ENCODE measurements around the gene SERPINB8.

Gene SERPINB8

DNA sequence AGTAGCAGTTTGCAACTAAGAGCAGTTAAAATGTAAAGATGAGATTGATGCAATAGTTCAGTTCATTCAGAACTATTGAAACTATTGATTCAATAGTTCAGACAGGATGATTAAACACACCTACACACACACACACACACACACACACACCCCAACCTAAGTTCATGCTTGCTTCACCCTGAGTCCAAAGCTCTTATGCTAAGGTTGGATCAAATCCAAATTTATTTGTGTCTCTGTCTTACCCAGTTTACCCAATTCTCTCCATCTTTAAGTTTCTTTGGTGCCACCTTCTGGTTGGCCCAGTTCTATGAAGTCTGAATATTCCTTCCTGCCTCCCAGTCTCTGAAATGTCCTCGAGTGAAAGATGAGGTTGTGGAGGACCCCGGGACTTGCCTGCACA, 5.1 kb downstream of the SERPINB8 start:
- no peak overlapping the region for H3K4me3 ChIP-seq (ENCODE audit: low read length)
- H3K27me3 ChIP-seq (ENCODE audit: insufficient read depth, low read length): no peaks in the 10 kb centered on the region
- peaks cover 12% of the 10 kb centered on the region for H3K4me1 ChIP-seq (ENCODE audit: insufficient read depth, low read length)
- no peaks in the 10 kb centered on the region for H3K9me3 ChIP-seq (ENCODE audit: low read length)
- H3K36me3 ChIP-seq (ENCODE audit: insufficient read depth, low read length): no peaks in the 10 kb centered on the region
- no peak overlapping the region for H2AFZ ChIP-seq (ENCODE audit: low read depth, low read length)

GRCh38 chr18:63975628-63976027, 5.7 kb downstream of the SERPINB8 start:
- no peaks in the 10 kb centered on the region for H3K9me3 ChIP-seq (ENCODE audit: low read length)
- no peak overlapping the region for H2AFZ ChIP-seq (ENCODE audit: low read depth, low read length)
- H3K4me3 ChIP-seq (ENCODE audit: low read length): no peak overlapping the region
- H3K4me1 ChIP-seq (ENCODE audit: insufficient read depth, low read length): peaks cover 12% of the 10 kb centered on the region
- no peaks in the 10 kb centered on the region for H3K36me3 ChIP-seq (ENCODE audit: insufficient read depth, low read length)
- no peaks in the 10 kb centered on the region for H3K27me3 ChIP-seq (ENCODE audit: insufficient read depth, low read length)

- no peak overlapping the region for H3K4me3 ChIP-seq (ENCODE audit: low read length)
- H3K36me3 ChIP-seq (ENCODE audit: insufficient read depth, low read length): peaks cover 7% of the 10 kb centered on the region
- H3K4me1 ChIP-seq (ENCODE audit: insufficient read depth, low read length): no peaks in the 10 kb centered on the region
- H3K9me3 ChIP-seq (ENCODE audit: low read length): no peaks in the 10 kb centered on the region
- H2AFZ ChIP-seq (ENCODE audit: low read depth, low read length): no peak overlapping the region
- no peaks in the 10 kb centered on the region for H3K27me3 ChIP-seq (ENCODE audit: insufficient read depth, low read length)
Observed at GRCh38 chr18:63977040-63977439, 7.2 kb downstream of the SERPINB8 start.

GRCh38 chr18:63979409-63979920, 9.6 kb downstream of the SERPINB8 start:
- no peak overlapping the region for H3K4me3 ChIP-seq (ENCODE audit: low read length)
- H3K36me3 ChIP-seq (ENCODE audit: insufficient read depth, low read length): peaks cover 12% of the 10 kb centered on the region

DNA sequence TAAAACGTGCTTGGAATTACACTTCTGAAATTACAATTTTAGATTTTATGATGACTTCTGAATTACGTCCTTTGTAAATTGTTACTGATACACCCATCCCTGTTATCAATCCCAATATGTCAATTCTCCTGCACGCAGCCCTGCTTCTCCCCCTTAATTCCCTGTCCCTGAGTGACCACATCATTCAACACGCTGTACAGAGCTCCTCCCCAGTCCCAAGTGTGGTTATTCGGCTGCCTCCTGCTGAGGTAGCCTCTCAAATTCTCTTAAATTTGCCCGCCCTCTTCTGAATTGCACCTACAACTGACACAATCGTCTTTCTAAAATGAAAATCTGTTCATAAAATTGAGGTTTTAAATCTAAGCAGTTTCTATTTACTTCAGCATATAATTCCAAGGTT, 10.1 kb downstream of the SERPINB8 start:
- Histone ChIP-seq H3K27me3 (ENCODE audit: insufficient read depth, low read length) (no peaks in the 10 kb centered on the region), H2AFZ (ENCODE audit: low read depth, low read length) (no peak overlapping the region), H3K4me1 (ENCODE audit: insufficient read depth, low read length) (no peaks in the 10 kb centered on the region), H3K36me3 (ENCODE audit: insufficient read depth, low read length) (peaks cover 12% of the 10 kb centered on the region), H3K9me3 (ENCODE audit: low read length) (no peaks in the 10 kb centered on the region), H3K4me3 (ENCODE audit: low read length) (no peak overlapping the region)

More at GRCh38 chr18:63979409-63979920, 9.6 kb downstream of the SERPINB8 start:
- no peaks in the 10 kb centered on the region for H3K9me3 ChIP-seq (ENCODE audit: low read length)
- H2AFZ ChIP-seq (ENCODE audit: low read depth, low read length): no peak overlapping the region
- no peaks in the 10 kb centered on the region for H3K4me1 ChIP-seq (ENCODE audit: insufficient read depth, low read length)
- H3K27me3 ChIP-seq (ENCODE audit: insufficient read depth, low read length): no peaks in the 10 kb centered on the region

DNA sequence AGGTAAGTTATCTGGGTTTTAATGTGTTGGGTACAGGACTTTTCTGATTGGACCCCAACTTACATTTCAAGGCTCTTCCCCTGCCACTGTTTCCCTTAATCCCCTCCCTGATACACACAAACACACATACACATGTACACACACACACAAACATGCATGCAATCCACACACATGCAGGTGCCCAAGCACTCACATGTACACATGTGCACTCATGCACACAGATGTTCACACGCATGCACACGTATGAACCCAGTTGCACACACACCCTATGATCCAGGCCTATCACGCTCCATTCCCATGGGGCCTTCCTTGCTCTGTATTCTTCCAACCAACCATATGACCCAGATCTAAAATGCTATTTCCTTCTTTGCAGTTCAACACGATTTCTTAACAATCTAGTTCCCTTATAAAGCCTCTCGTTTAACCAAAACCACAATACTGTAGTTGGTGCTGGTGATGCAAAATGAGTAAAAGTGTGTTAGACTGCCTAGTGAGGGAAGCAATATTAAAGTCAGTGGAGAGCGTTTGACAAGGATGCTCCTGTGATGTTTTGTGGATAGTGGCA, 11.1 kb downstream of the SERPINB8 start:
- Histone ChIP-seq H3K4me1 (ENCODE audit: insufficient read depth, low read length) (no peaks in the 10 kb centered on the region), H3K9me3 (ENCODE audit: low read length) (no peaks in the 10 kb centered on the region)

DNA sequence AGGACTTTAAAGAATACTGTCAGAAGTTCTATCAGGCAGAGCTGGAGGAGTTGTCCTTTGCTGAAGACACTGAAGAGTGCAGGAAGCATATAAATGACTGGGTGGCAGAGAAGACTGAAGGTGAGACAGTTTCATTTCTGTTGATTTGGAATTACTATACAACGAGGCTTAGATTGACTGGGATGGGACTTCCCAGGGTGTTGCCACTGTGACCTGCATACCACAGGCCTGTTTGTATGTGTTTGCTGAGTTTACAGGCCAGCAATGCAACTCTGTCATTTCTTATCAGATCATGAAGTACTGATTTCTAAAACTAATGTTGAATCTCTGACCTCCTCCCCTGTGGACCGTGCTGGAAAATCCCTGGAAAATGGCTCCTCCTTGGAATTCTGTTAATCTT, 11.8 kb downstream of the SERPINB8 start:
- Histone ChIP-seq H3K9me3 (ENCODE audit: low read length) (no peaks in the 10 kb centered on the region), H3K36me3 (ENCODE audit: insufficient read depth, low read length) (peaks cover 12% of the 10 kb centered on the region), H3K4me1 (ENCODE audit: insufficient read depth, low read length) (no peaks in the 10 kb centered on the region)

More for the DNA sequence above, 11.1 kb downstream of the SERPINB8 start:
- Histone ChIP-seq H2AFZ (ENCODE audit: low read depth, low read length) (no peak overlapping the region), H3K27me3 (ENCODE audit: insufficient read depth, low read length) (no peaks in the 10 kb centered on the region), H3K4me3 (ENCODE audit: low read length) (no peak overlapping the region), H3K36me3 (ENCODE audit: insufficient read depth, low read length) (peaks cover 12% of the 10 kb centered on the region)

DNA sequence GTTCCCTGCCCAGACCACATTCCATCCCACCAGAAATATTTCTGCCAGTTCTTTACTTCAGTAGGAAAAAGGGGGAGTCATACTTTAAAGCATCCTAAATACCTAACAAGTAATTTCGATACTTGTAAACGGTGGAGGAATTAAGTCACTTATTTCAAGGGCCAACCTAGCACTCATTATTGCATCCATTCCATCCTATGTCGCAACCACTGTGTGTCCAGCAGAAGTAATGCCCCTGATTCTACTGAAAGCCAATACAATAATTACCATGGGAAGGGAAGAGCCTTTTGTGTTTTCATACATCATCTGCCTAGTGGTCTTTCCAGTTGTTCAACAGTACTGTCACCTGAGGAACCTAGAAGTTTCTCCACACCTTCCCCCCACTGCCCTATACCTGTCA, 12.5 kb downstream of the SERPINB8 start:
- H3K27me3 ChIP-seq (ENCODE audit: insufficient read depth, low read length): no peaks in the 10 kb centered on the region
- H2AFZ ChIP-seq (ENCODE audit: low read depth, low read length): no peak overlapping the region
- peaks cover 12% of the 10 kb centered on the region for H3K36me3 ChIP-seq (ENCODE audit: insufficient read depth, low read length)
- H3K9me3 ChIP-seq (ENCODE audit: low read length): no peaks in the 10 kb centered on the region
- no peak overlapping the region for H3K4me3 ChIP-seq (ENCODE audit: low read length)
- no peaks in the 10 kb centered on the region for H3K4me1 ChIP-seq (ENCODE audit: insufficient read depth, low read length)

More for the DNA sequence above, 11.8 kb downstream of the SERPINB8 start:
- no peak overlapping the region for H2AFZ ChIP-seq (ENCODE audit: low read depth, low read length)
- H3K27me3 ChIP-seq (ENCODE audit: insufficient read depth, low read length): no peaks in the 10 kb centered on the region
- H3K4me3 ChIP-seq (ENCODE audit: low read length): no peak overlapping the region

DNA sequence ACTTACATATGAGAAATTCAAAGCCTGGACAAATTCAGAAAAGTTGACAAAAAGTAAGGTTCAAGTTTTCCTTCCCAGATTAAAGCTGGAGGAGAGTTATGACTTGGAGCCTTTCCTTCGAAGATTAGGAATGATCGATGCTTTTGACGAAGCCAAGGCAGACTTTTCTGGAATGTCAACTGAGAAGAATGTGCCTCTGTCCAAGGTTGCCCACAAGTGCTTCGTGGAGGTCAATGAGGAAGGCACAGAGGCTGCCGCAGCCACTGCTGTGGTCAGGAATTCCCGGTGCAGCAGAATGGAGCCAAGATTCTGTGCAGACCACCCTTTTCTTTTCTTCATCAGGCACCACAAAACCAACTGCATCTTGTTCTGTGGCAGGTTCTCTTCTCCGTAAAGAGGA, 17.0 kb downstream of the SERPINB8 start:
- Histone ChIP-seq H3K4me3 (ENCODE audit: low read length) (no peak overlapping the region), H2AFZ (ENCODE audit: low read depth, low read length) (no peak overlapping the region), H3K9me3 (ENCODE audit: low read length) (no peaks in the 10 kb centered on the region), H3K36me3 (ENCODE audit: insufficient read depth, low read length) (peaks cover 6% of the 10 kb centered on the region), H3K27me3 (ENCODE audit: insufficient read depth, low read length) (no peaks in the 10 kb centered on the region), H3K4me1 (ENCODE audit: insufficient read depth, low read length) (no peaks in the 10 kb centered on the region)

DNA sequence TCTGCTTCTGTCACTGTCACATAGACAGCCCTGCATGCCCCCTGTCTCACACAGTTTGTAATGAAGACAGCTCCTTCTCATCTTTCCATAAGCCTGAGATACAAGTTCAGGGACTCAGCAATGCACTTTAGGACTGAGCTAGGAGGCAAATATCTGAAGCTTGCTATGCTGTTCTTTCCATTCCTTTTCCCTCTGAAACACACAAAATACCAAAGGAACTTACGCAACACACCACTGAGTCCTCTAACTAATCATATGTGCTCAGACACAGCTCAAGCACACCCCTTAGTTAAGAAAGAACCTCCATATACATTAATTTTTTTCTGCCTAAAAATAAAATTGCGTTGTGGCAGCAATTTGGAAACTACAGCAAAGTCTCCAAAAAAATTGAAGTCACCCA, 17.9 kb downstream of the SERPINB8 start:
- H3K36me3 ChIP-seq (ENCODE audit: insufficient read depth, low read length): no peaks in the 10 kb centered on the region
- no peaks in the 10 kb centered on the region for H3K4me1 ChIP-seq (ENCODE audit: insufficient read depth, low read length)
- H3K27me3 ChIP-seq (ENCODE audit: insufficient read depth, low read length): no peaks in the 10 kb centered on the region
- no peak overlapping the region for H2AFZ ChIP-seq (ENCODE audit: low read depth, low read length)
- H3K9me3 ChIP-seq (ENCODE audit: low read length): no peaks in the 10 kb centered on the region
- H3K4me3 ChIP-seq (ENCODE audit: low read length): no peak overlapping the region

DNA sequence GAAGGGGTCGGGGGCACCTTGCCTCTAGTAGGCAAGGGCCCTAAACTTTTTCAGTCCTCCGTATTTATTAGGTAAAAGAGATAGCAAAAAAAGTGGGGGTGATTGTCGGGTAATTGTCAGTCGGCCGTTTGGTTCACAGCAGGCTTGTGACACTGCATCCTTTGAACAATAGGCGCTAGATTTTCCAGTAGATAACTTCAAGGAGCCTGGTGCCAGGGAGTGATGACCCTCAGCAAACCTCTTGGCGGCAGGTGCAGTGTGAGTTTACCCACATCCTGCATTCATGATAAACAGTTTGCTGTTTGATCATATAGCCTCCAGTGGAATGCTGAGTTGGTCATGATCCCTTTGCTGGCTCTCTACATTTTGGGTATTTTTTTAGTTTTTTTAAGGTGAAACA, 22.9 kb downstream of the SERPINB8 start:
- Histone ChIP-seq H3K36me3 (ENCODE audit: insufficient read depth, low read length) (no peaks in the 10 kb centered on the region), H3K9me3 (ENCODE audit: low read length) (no peaks in the 10 kb centered on the region), H3K27me3 (ENCODE audit: insufficient read depth, low read length) (no peaks in the 10 kb centered on the region), H3K4me3 (ENCODE audit: low read length) (no peak overlapping the region), H2AFZ (ENCODE audit: low read depth, low read length) (no peak overlapping the region), H3K4me1 (ENCODE audit: insufficient read depth, low read length) (no peaks in the 10 kb centered on the region)

DNA sequence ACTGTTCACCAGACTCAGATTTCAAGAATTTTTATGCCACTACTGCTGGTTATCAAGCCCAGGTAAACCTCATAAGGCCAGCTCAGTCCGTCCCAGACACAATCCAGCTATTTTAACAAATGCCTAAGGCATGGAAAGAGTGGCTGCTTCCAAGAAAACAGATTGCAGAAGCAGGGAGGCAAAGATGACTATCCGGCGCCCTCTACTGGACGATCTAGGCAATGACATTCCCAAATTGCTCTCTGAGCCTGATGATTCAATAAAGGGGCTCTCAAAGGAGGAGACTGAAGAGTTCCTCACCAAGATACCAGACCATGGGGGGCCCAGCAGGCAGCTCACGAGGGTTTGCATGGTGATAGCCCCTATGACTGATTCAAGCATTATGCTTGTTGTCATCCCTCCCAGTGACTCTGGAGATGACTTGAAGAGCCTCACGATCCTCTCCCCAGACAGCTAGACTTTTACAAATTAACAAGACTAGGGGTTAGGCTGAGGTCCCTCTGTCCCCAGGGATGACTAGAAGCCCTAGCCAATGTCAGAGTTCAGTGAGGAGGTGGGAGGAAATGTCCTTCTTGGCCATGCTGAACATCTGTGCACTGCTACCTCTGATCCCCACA, 25.0 kb downstream of the SERPINB8 start:
- no peaks in the 10 kb centered on the region for H3K9me3 ChIP-seq (ENCODE audit: low read length)
- no peak overlapping the region for H3K4me3 ChIP-seq (ENCODE audit: low read length)
- no peaks in the 10 kb centered on the region for H3K27me3 ChIP-seq (ENCODE audit: insufficient read depth, low read length)
- H3K36me3 ChIP-seq (ENCODE audit: insufficient read depth, low read length): no peaks in the 10 kb centered on the region
- no peaks in the 10 kb centered on the region for H3K4me1 ChIP-seq (ENCODE audit: insufficient read depth, low read length)
- no peak overlapping the region for H2AFZ ChIP-seq (ENCODE audit: low read depth, low read length)

- H3K4me3 ChIP-seq (ENCODE audit: low read length): no peak overlapping the region
- no peaks in the 10 kb centered on the region for H3K27me3 ChIP-seq (ENCODE audit: insufficient read depth, low read length)
- H3K9me3 ChIP-seq (ENCODE audit: low read length): no peaks in the 10 kb centered on the region
- H2AFZ ChIP-seq (ENCODE audit: low read depth, low read length): no peak overlapping the region
- H3K36me3 ChIP-seq (ENCODE audit: insufficient read depth, low read length): no peaks in the 10 kb centered on the region
- H3K4me1 ChIP-seq (ENCODE audit: insufficient read depth, low read length): no peaks in the 10 kb centered on the region
Observed at GRCh38 chr18:63997041-63997440, 27.2 kb downstream of the SERPINB8 start.

DNA sequence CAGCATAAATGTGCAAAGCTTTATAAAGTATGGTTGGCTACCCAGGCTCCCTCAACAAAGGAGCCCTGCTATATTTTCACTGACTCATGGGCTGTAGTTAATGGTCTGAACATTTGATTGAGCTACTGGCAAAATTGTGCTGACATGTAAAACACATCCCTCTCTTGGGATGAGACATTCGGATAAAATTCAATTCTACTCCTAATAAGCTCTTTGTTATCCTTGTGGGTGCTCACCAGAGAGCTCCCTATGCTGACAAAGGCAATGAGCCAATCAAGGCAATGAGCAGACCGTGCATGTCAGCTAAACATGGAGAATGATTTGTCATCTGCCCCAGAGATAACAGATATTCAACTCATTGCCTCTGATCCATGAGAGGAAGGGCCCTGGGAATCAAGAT, 27.7 kb downstream of the SERPINB8 start:
- Histone ChIP-seq H3K27me3 (ENCODE audit: insufficient read depth, low read length) (no peaks in the 10 kb centered on the region), H3K36me3 (ENCODE audit: insufficient read depth, low read length) (no peaks in the 10 kb centered on the region), H3K4me3 (ENCODE audit: low read length) (no peak overlapping the region), H3K4me1 (ENCODE audit: insufficient read depth, low read length) (no peaks in the 10 kb centered on the region), H2AFZ (ENCODE audit: low read depth, low read length) (no peak overlapping the region), H3K9me3 (ENCODE audit: low read length) (no peaks in the 10 kb centered on the region)
